Stromal cell of bone marrow (primary cell): Measurements from ENCODE around the gene PEX16.

Experiments
- DNase-seq: peaks from one replicate; pipeline ENCODE4 v3.0.0-alpha.2; 2012; ENCODE audit warnings: low read depth

PEX16 gene

GRCh38 chr11:45897556-45897955 is 20.1 kb downstream of the PEX16 start:
- no peak for DNase-seq

- DNase-seq = no peak
Measured at GRCh38 chr11:45896422-45896984, 21.2 kb downstream of the PEX16 start.

GRCh38 chr11:45895553-45896259 is 22.0 kb downstream of the PEX16 start:
- no peak for DNase-seq

GRCh38 chr11:45894555-45895247 is 23.0 kb downstream of the PEX16 start:
- DNase-seq = no peak

- DNase-seq = no peak
Measured at GRCh38 chr11:45892856-45893255, 24.8 kb downstream of the PEX16 start.

- DNase-seq = no peak
Measured at GRCh38 chr11:45890886-45891550, 26.7 kb downstream of the PEX16 start.

- no peak for DNase-seq
Measured at GRCh38 chr11:45889966-45890365, 27.7 kb downstream of the PEX16 start.

- no peak for DNase-seq
Measured at GRCh38 chr11:45889555-45889954, 28.1 kb downstream of the PEX16 start.

GRCh38 chr11:45887587-45887986 is 30.1 kb downstream of the PEX16 start:
- DNase-seq = no peak

GRCh38 chr11:45886816-45887520 is 30.7 kb downstream of the PEX16 start:
- DNase-seq = no peak

GRCh38 chr11:45885921-45886721 is 31.6 kb downstream of the PEX16 start:
- no peak for DNase-seq

- no peak for DNase-seq
Measured at GRCh38 chr11:45885274-45885920, 32.3 kb downstream of the PEX16 start, which contains the start of gene MAPK8IP1. TSS of gene MAPK8IP1 (plus strand) at chr11:45885651. CDS start at chr11:45885821, 170 bp downstream.

GRCh38 chr11:45884596-45885185 is 33.0 kb downstream of the PEX16 start:
- DNase-seq = no peak

GRCh38 chr11:45881708-45882368 is 35.8 kb downstream of the PEX16 start:
- no peak for DNase-seq

- DNase-seq = no peak
Measured at GRCh38 chr11:45880772-45881570, 36.7 kb downstream of the PEX16 start.

GRCh38 chr11:45879803-45880686 is 37.6 kb downstream of the PEX16 start:
- DNase-seq = no peak

GRCh38 chr11:45877845-45878244 is 39.8 kb downstream of the PEX16 start:
- DNase-seq = no peak

GRCh38 chr11:45877221-45877620 is 40.5 kb downstream of the PEX16 start:
- no peak for DNase-seq
